HT-29 (cell line): ENCODE data around the gene ZNFX1. TPM values are rescaled to one million over a fixed set of nuclear protein-coding genes. Genes with fewer than 3 reads are reported as not detected.
"Not testable (repeated sequence)": the region's sequence is repeated elsewhere in the genome, so short reads cannot be mapped to it uniquely, and the experiment has no call there.

Source experiments
- DNase-seq: peaks from one replicate; pipeline ENCODE4 v3.0.0-alpha.2; 2015; ENCODE audit warnings: low spot score
- small RNA-seq: library from RNA; depleted of rRNA; stranded (forward); fragments of <200 nt; gene quantifications from one replicate; pipeline ENCODE3, GENCODE V24; 2014
- total RNA-seq: library from RNA; depleted of rRNA; stranded (reverse); fragments of >200 nt; shearing (Covaris generic); gene quantifications from 2 replicates; pipeline ENCODE4 v1.2.3, GENCODE V29; 2014; rRNA removed

ZNFX1 gene
- total RNA-seq, 1 experiment from 2014 or later = 30.5 TPM

GRCh38 chr20:49216991-49217578, 60.8 kb downstream of the ZNFX1 start:
- peak; percentile 100 for DNase-seq

- DNase-seq = no peak
Measured at GRCh38 chr20:49215232-49215631, 62.6 kb downstream of the ZNFX1 start.

- DNase-seq = no peak
Measured at GRCh38 chr20:49214571-49214970, 63.3 kb downstream of the ZNFX1 start.

GRCh38 chr20:49210757-49211110, 67.1 kb downstream of the ZNFX1 start:
- no peak for DNase-seq

- no peak for DNase-seq
Measured at GRCh38 chr20:49210101-49210756, 67.6 kb downstream of the ZNFX1 start.

GRCh38 chr20:49207076-49207475, 70.8 kb downstream of the ZNFX1 start:
- peak; percentile 26 for DNase-seq

GRCh38 chr20:49203746-49204145, 74.1 kb downstream of the ZNFX1 start:
- DNase-seq = no peak

GRCh38 chr20:49203011-49203410, 74.8 kb downstream of the ZNFX1 start:
- no peak for DNase-seq

- no peak for DNase-seq
Measured at GRCh38 chr20:49199729-49200293, 78.0 kb downstream of the ZNFX1 start.

GRCh38 chr20:49192944-49193518, 84.8 kb downstream of the ZNFX1 start:
- not testable (repeated sequence) for DNase-seq

Small RNAs within 50 kb of the gene (small RNA-seq; reads per million reads assigned to genes)
- 14,710 reads per million, percentile 100 among the genes with 10 or more reads in this experiment for gene SNORD12B
- gene SNORD12C = 3,467 reads per million, percentile 100 among the genes with 10 or more reads in this experiment

Other genes starting within 250 kb of the ZNFX1 start
- 112 and 122 TPM in 2 replicates for gene CSE1L, start 231.7 kb downstream of the ZNFX1 start, total RNA-seq
- 59.1 and 59.3 TPM in 2 replicates for gene STAU1, start 89.7 kb downstream of the ZNFX1 start, total RNA-seq
- 75.5 and 85.9 TPM in 2 replicates for gene DDX27, start 58.6 kb downstream of the ZNFX1 start, total RNA-seq
- not detected in 2 replicates for gene KCNB1, start 204.6 kb upstream of the ZNFX1 start, total RNA-seq